ENCODE data around the gene ANKRD26. TPM values are rescaled to one million over a fixed set of nuclear protein-coding genes. Genes with fewer than 3 reads are reported as not detected.
"Not testable (repeated sequence)": the region's sequence is repeated elsewhere in the genome, so short reads cannot be mapped to it uniquely, and the experiment has no call there.

The ANKRD26 gene
- total RNA-seq, 6 experiments from 2014 or later = 2.1 to 4.3 (median 3.4) TPM

GRCh38 chr10:27065084-27065483, 35.2 kb downstream of the ANKRD26 start:
- DNase-seq (no peak), ATAC-seq (no peak)
- Histone ChIP-seq H3K27me3 (no peaks in the 10 kb centered on the region), H3K4me1 (no peaks in the 10 kb centered on the region), H3K36me3 (peaks cover 0 to 12% (median 6%) of the 10 kb centered on the region in 4 donors), H3K27ac (no peak overlapping the region), H3K9me3 (no peaks in the 10 kb centered on the region), H3K4me3 (no peak overlapping the region)
- intact Hi-C loops (cut with DNase I) = no loop called here
- WGBS (ENCODE audit: insufficient coverage, low coverage, low lambda C conversion rate, missing lambda C conversion rate) = 100% methylated on average over 2 of the region's 2 CpGs
- no peak for TF ChIP-seq CTCF (IDR thresholded peaks at IDR 0.05)

- TF ChIP-seq POLR2A (IDR thresholded peaks at IDR 0.05) (no peak), CTCF (IDR thresholded peaks at IDR 0.05) (no peak)
- no peaks in the 10 kb centered on the region for H3K4me1 ChIP-seq
- intact Hi-C loops (cut with DNase I) = no loop called here
- ATAC-seq (no peak), DNase-seq (no peak)
- peaks cover 0 to 3% (median 0%) of the 10 kb centered on the region in 4 donors for H3K36me3 ChIP-seq
- H3K27ac ChIP-seq = no peak overlapping the region
- H3K9me3 ChIP-seq = no peaks in the 10 kb centered on the region
- H3K27me3 ChIP-seq = no peaks in the 10 kb centered on the region
- no peak overlapping the region for H3K4me3 ChIP-seq
Measured at GRCh38 chr10:27052656-27053055, 47.6 kb downstream of the ANKRD26 start.

GRCh38 chr10:27045247-27045646, 55.0 kb downstream of the ANKRD26 start:
- H3K4me1 ChIP-seq; H3K36me3 ChIP-seq; DNase-seq; intact Hi-C loops (cut with DNase I); H3K4me3 ChIP-seq; H3K27ac ChIP-seq; ATAC-seq; H3K9me3 ChIP-seq; H3K27me3 ChIP-seq: not testable (repeated sequence)
- 90% methylated on average over 4 of the region's 4 CpGs for WGBS (ENCODE audit: insufficient coverage, low coverage, low lambda C conversion rate, missing lambda C conversion rate)

GRCh38 chr10:27041196-27041595, 59.1 kb downstream of the ANKRD26 start:
- no peak for ATAC-seq
- no peaks in the 10 kb centered on the region for H3K27me3 ChIP-seq
- DNase-seq = no peak
- intact Hi-C loops (cut with DNase I) = no loop called here
- H3K4me1 ChIP-seq = no peaks in the 10 kb centered on the region
- 90% methylated on average over 2 of the region's 2 CpGs for WGBS (ENCODE audit: insufficient coverage, low coverage, low lambda C conversion rate, missing lambda C conversion rate)
- H3K4me3 ChIP-seq = no peak overlapping the region
- H3K36me3 ChIP-seq = peaks cover 0 to 12% (median 5%) of the 10 kb centered on the region in 4 donors
- H3K9me3 ChIP-seq = no peaks in the 10 kb centered on the region
- no peak overlapping the region for H3K27ac ChIP-seq
- TF ChIP-seq POLR2A (IDR thresholded peaks at IDR 0.05) = no peak
- no peak for TF ChIP-seq CTCF (IDR thresholded peaks at IDR 0.05)

- TF ChIP-seq POLR2A (IDR thresholded peaks at IDR 0.05) (no peak), CTCF (IDR thresholded peaks at IDR 0.05) (no peak)
- intact Hi-C loops (cut with DNase I) = no loop called here
- H3K4me3 ChIP-seq = no peak overlapping the region
- H3K4me1 ChIP-seq = no peaks in the 10 kb centered on the region
- DNase-seq = no peak
- no CpG with 5 or more reads among the region's 5 CpGs for WGBS (ENCODE audit: insufficient coverage, low coverage, low lambda C conversion rate, missing lambda C conversion rate)
- no peak for ATAC-seq
- H3K27ac ChIP-seq = no peak overlapping the region
- H3K36me3 ChIP-seq = peaks cover 0 to 12% (median 5%) of the 10 kb centered on the region in 4 donors
- no peaks in the 10 kb centered on the region for H3K9me3 ChIP-seq
- no peaks in the 10 kb centered on the region for H3K27me3 ChIP-seq
Measured at GRCh38 chr10:27038168-27038567, 62.1 kb downstream of the ANKRD26 start.

Data from right lobe of liver (tissue), 6 donors.